Heart left ventricle (tissue), 16 donors: ENCODE measurements around the gene NOSTRIN. TPM values are rescaled to one million over a fixed set of nuclear protein-coding genes. Genes with fewer than 3 reads are reported as not detected.
"Not testable (repeated sequence)": the region's sequence is repeated elsewhere in the genome, so short reads cannot be mapped to it uniquely, and the experiment has no call there.

Source experiments
- ATAC-seq, 4 donors: fragments of 200-7000 bp; cut with Tn5 transposase; one replicate each; pipeline ENCODE4 v1.9.1; 2020 to 2022; ENCODE audit warnings: moderate library complexity in 4 of 4, mild to moderate bottlenecking in 3 of 4, moderate number of reproducible peaks in 1 of 4
- DNase-seq, 5 donors: peaks; one replicate each; pipeline ENCODE4 v3.0.0-alpha.2; 2020
- H3K27ac ChIP-seq, 12 donors: fragments of 200-600 bp; sonication (generic) in 4 of 12; one replicate each; pipeline versions ENCODE4 v1.5.0 to v1.8.0; 2016 to 2022; ENCODE audit warnings: mild to moderate bottlenecking in 2 of 12
- H3K27me3 ChIP-seq, 9 donors: fragments of 200-600 bp; sonication (generic) in 2 of 9; one replicate each; pipeline versions ENCODE4 v1.5.1 to v1.8.0; 2016 to 2022; ENCODE audit warnings: mild to moderate bottlenecking in 3 of 9
- H3K36me3 ChIP-seq, 9 donors: fragments of 200-600 bp; sonication (generic) in 2 of 9; one replicate each; pipeline versions ENCODE4 v1.5.0 to v1.8.0; 2018 to 2022; ENCODE audit warnings: mild to moderate bottlenecking in 2 of 9
- H3K4me1 ChIP-seq, 12 donors: fragments of 200-600 bp; sonication (generic) in 4 of 12; one replicate each; pipeline versions ENCODE4 v1.5.0 to v1.8.0; 2016 to 2022; ENCODE audit warnings: mild to moderate bottlenecking in 3 of 12
- H3K4me3 ChIP-seq, 12 donors: fragments of 200-600 bp; sonication (generic) in 4 of 12; one replicate each; pipeline versions ENCODE4 v1.5.0 to v1.8.0; 2017 to 2022; ENCODE audit warnings: mild to moderate bottlenecking in 9 of 12, moderate library complexity in 4 of 12
- H3K9me3 ChIP-seq, 12 donors: fragments of 200-600 bp; sonication (generic) in 4 of 12; one replicate each; pipeline versions ENCODE4 v1.5.0 to v1.8.0; 2016 to 2022; ENCODE audit warnings: mild to moderate bottlenecking in 1 of 12
- POLR2A ChIP-seq, 2 donors: fragments of 450-650 bp; IDR thresholded peaks; one replicate each; pipeline ENCODE4 v1.6.1; 2017; ENCODE audit warnings: antibody characterized with exemption in 2 of 2, mild to moderate bottlenecking in 2 of 2, moderate library complexity in 2 of 2
- WGBS, 4 donors: extraction: QIAGEN DNeasy Blood & Tissue Kit in 2 of 4; methylation state at CpG; one replicate each; pipeline versions ENCODE4 v1.1.5 to v1.1.7; 2013 to 2018; 5-methylcytosine and 5-hydroxymethylcytosine counted together
- intact Hi-C, 10 donors: fragments of 100-400 bp; cut with DNase I; formaldehyde crosslinking; loops; one replicate each; pipeline versions ENCODE4 v1.11.1 to v1.14.2; 2022
- polyA plus RNA-seq, 2 donors: library from polyadenylated mRNA; stranded (reverse); fragments of 200-250 nt; gene quantifications; one replicate each; pipeline ENCODE4 v1.2.3, GENCODE V29; 2013
- total RNA-seq, 9 donors: library from RNA; depleted of rRNA in 2 of 9; stranded (reverse); fragments of >200 nt in 2 of 9; fragmentation: NEBNext Ultra II Directional in 3 of 9; extraction: Animal tissue kit (Norgen Biotek cat#: 25700) in 3 of 9; gene quantifications; one replicate each; pipeline versions ENCODE4 v1.1.0 to v1.2.4, GENCODE V29; 2016 to 2023
- TF ChIP-seq, protein P1 (sequence below), 12 donors: fragments of 200-600 bp; sonication (generic) in 4 of 12; IDR thresholded peaks; one replicate each; pipeline versions ENCODE4 v1.5.0 to v1.8.0; 2018 to 2022; ENCODE audit warnings: antibody characterized with exemption in 12 of 12, mild to moderate bottlenecking in 5 of 12
- donor health status: ischemic (EF 13 %, LVEDD 7.1; RV severe dilation, severe dysfunction).
- donor health status: healthy with polysubstance abuse.
- donor health status: DM: no; HTN: yes; CAD: no.
- donor health status: DM: no; HTN: no; CAD: no.
- donor health status: ischemic (EF 25% LVEDD 6.9; RV normal size, moderate dysfunction).
- donor health status: ischemic (EF 25% LVEDD 5.7; RV mildly dilated, moderate dysfunction).
- donor health status: healthy.
- donor health status: DM: yes; HTN: yes; CAD: no.
- donor health status: ischemic (EF 35%, LVEDD 5.7; RV mildly dilated, moderate dysfunction).
- donor health status: nonischemic (EF 11% LVEDD 7.7; RV severe dilation, severe dysfunction).
- donor health status: DM: yes; HTN: yes; CAD: no.
- donor health status: PGD.
- donor health status: ischemic (EF 29% LVEDD 5.4; RV normal size, mild dysfunction).
- donor health status: nonischemic (EF 23%, LVEDD 6.1; RV moderate dilation, normal function).

NOSTRIN gene
- total and polyA plus RNA-seq, 11 donors = 8.2 to 19.1 (median 10.1) TPM

DNA sequence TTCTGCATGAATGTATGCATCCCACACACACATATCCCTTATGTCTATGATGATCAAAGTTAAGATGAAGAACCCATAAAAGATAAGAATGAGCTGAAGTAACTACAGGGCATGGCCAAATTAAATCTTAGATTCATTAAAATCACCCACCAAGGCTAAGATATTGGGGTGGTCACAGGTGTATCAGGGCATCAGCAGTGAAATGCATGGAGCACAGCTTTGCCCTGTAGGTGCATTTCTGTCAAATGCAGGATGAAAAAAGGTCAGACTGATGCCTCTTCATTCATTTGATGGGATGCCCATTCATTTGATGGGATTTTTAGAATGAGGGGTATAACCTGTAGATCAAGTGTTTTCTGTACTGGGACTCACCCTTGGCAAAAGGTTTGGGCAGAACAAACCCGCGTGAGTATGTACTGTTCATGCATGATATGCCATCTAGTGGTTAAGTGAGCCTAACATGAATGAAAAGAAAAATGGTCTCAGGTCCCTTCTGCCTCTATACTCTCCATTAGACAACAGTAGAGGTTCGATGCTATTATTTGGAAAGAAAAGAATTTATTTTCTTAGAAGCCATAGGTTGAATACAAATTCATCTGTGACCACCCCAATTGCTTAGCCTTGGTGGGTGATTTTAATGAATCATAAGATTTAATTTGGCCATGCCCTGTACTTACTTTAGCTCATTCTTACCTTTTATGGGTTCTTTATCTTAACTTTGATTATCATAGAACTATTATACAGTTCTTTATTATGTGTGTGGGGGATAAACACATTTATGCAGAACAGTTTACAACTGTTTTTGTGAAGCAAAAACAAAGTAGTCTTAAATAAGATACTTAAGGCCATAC lies 43.2 kb upstream of the NOSTRIN start:
- H3K36me3 ChIP-seq = peaks cover 0 to 11% (median 0%) of the 10 kb centered on the region in 9 donors
- WGBS, 4 donors = 22 to 27% (median 24%) methylated on average over 3 of the region's 3 CpGs

DNA sequence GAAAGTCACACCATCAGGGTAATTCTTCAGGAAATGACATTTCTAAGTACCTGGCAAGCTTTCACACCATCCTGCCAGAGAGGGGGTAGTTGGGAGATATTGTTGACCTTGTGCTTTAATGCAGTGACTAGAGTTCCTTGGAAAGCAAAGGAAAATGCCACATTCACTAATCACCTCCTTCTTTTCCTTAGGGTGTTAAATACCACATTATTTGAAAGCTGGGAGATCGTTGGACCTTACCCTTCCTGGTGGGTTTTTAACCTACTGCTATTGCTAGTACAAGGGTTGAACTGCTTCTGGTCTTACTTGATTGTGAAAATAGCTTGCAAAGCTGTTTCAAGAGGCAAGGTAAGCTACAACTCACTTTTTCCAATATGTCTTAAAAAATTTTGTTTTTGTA lies 37.0 kb upstream of the NOSTRIN start:
- peaks cover 0 to 15% (median 9%) of the 10 kb centered on the region in 9 donors for H3K36me3 ChIP-seq
- H3K4me1 ChIP-seq = peaks cover 0 to 10% (median 0%) of the 10 kb centered on the region in 12 donors
- ATAC-seq (no peak), DNase-seq (no peak)
- H3K9me3 ChIP-seq = no peaks in the 10 kb centered on the region
- TF ChIP-seq, protein P1, sequence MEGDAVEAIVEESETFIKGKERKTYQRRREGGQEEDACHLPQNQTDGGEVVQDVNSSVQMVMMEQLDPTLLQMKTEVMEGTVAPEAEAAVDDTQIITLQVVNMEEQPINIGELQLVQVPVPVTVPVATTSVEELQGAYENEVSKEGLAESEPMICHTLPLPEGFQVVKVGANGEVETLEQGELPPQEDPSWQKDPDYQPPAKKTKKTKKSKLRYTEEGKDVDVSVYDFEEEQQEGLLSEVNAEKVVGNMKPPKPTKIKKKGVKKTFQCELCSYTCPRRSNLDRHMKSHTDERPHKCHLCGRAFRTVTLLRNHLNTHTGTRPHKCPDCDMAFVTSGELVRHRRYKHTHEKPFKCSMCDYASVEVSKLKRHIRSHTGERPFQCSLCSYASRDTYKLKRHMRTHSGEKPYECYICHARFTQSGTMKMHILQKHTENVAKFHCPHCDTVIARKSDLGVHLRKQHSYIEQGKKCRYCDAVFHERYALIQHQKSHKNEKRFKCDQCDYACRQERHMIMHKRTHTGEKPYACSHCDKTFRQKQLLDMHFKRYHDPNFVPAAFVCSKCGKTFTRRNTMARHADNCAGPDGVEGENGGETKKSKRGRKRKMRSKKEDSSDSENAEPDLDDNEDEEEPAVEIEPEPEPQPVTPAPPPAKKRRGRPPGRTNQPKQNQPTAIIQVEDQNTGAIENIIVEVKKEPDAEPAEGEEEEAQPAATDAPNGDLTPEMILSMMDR (IDR thresholded peaks at IDR 0.05) = no peak
- no peak for TF ChIP-seq POLR2A (IDR thresholded peaks at IDR 0.05)
- no peak overlapping the region for H3K27ac ChIP-seq
- 68 to 80% (median 79%) methylated on average over 1 of the region's 1 CpG for WGBS, 4 donors
- intact Hi-C loops = no loop called here
- no peaks in the 10 kb centered on the region for H3K27me3 ChIP-seq
- no peak overlapping the region for H3K4me3 ChIP-seq

More for the DNA sequence above, 43.2 kb upstream of the NOSTRIN start:
- peak in 1 of 5 donors; percentile 21 for DNase-seq
- peak; percentile 52 to 83 (median 74) for ATAC-seq
- no peaks in the 10 kb centered on the region for H3K27me3 ChIP-seq
- peaks cover 0 to 35% (median 14%) of the 10 kb centered on the region in 12 donors for H3K4me1 ChIP-seq
- intact Hi-C loops = loop anchor here (1.0 to 10.0 kb wide), 8 partner anchors 54 to 413 kb away; partner anchors contain the start of gene CERS6 (in 1 of the 10)
- H3K4me3 ChIP-seq = no peak overlapping the region
- H3K27ac ChIP-seq = no peak overlapping the region
- TF ChIP-seq, protein P1 (IDR thresholded peaks at IDR 0.05) = peak; percentile 42 to 73 (median 61)
- TF ChIP-seq POLR2A (IDR thresholded peaks at IDR 0.05) = no peak
- no peaks in the 10 kb centered on the region for H3K9me3 ChIP-seq

DNA sequence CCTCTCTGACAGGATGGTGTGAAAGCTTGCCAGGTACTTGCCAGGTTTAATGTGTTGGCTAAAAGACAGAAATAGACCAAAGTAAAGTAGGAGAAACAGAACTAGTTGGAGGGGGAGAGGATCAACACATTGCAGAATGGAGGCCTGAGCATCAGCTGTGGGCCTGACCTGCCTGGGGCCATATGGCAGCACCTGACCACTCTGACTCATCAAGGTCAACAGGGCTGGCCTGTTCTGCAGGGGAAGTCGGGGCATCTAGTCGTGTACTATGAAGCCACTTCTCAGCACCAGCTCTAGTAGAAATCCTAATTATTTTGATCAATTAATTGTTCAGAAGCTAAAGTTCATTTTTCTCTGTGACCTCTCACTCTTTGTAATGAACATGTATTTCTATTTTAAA lies 35.8 kb upstream of the NOSTRIN start:
- H3K4me1 ChIP-seq = peaks cover 0 to 17% (median 0%) of the 10 kb centered on the region in 12 donors
- WGBS, 4 donors = 54 to 71% (median 64%) methylated on average over 2 of the region's 2 CpGs
- H3K27me3 ChIP-seq = no peaks in the 10 kb centered on the region
- TF ChIP-seq POLR2A (IDR thresholded peaks at IDR 0.05) = no peak
- TF ChIP-seq, protein P1 (IDR thresholded peaks at IDR 0.05) = no peak
- no peaks in the 10 kb centered on the region for H3K9me3 ChIP-seq
- no peak for DNase-seq
- no peak overlapping the region for H3K27ac ChIP-seq
- H3K36me3 ChIP-seq = peaks cover 0 to 16% (median 12%) of the 10 kb centered on the region in 9 donors
- no peak overlapping the region for H3K4me3 ChIP-seq
- peak in 3 of 4 donors; percentile 50 to 61 (median 59) for ATAC-seq
- intact Hi-C loops = no loop called here

DNA sequence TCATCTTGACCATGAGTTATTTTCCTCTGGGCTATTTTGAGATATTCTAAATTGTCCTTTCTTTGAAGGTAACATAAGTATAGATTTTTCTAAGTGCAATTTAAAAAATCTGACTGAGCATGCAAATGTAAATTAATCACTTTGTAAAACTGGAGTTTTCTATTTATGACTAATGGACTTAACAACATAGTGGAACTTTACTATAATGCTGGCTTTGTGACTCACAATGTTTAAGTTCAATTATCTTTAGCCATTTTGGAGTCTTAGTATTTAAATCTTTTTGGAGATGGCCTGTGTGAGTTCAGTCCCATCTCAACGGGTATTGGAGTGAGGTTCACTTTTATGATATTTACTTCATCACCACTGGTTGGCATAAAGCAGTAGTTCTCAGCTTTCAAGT lies 35.2 kb upstream of the NOSTRIN start:
- H3K36me3 ChIP-seq = peaks cover 0 to 16% (median 12%) of the 10 kb centered on the region in 9 donors
- no peaks in the 10 kb centered on the region for H3K27me3 ChIP-seq
- ATAC-seq = no peak
- peaks cover 0 to 17% (median 0%) of the 10 kb centered on the region in 12 donors for H3K4me1 ChIP-seq
- H3K4me3 ChIP-seq = no peak overlapping the region
- TF ChIP-seq POLR2A (IDR thresholded peaks at IDR 0.05) = no peak
- TF ChIP-seq, protein P1 (IDR thresholded peaks at IDR 0.05) = no peak
- WGBS, 4 donors = 16 to 45% (median 35%) methylated on average over 1 of the region's 1 CpG
- DNase-seq = no peak
- intact Hi-C loops = no loop called here
- H3K27ac ChIP-seq = no peak overlapping the region
- H3K9me3 ChIP-seq = no peaks in the 10 kb centered on the region

DNA sequence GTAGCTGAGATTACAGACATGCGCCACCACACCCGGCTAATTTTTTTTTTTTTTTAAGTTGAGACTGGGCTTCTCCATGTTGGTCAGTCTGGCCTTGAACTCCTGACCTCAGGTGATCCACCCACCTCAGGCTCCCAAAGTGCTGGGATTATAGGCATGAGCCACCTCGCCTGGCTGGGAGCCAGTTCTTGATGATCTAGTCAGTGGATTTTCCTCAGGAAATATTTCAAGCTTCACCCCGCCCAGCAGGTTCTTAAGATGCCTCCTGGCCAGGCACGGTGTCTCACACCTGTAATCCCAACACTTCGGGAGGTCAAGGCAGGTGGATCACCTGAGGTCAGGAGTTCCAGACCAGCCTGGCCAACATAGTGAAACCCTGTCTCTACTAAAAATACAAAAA lies 34.1 kb upstream of the NOSTRIN start:
- intact Hi-C loops, H3K27ac ChIP-seq: not testable (repeated sequence)

More for the DNA sequence above, 34.1 kb upstream of the NOSTRIN start:
- H3K4me3 ChIP-seq, H3K9me3 ChIP-seq, H3K27me3 ChIP-seq, DNase-seq, ATAC-seq: not testable (repeated sequence)
- Histone ChIP-seq H3K4me1 (peaks cover 0 to 17% (median 0%) of the 10 kb centered on the region in 12 donors), H3K36me3 (peaks cover 0 to 16% (median 12%) of the 10 kb centered on the region in 9 donors)
- WGBS, 4 donors = 88 to 97% (median 93%) methylated on average over 6 of the region's 6 CpGs
